GM18870 (cell line): Measurements from ENCODE around the gene ANO5.
"Not testable (repeated sequence)": the region's sequence is repeated elsewhere in the genome, so short reads cannot be mapped to it uniquely, and the experiment has no call there.

Experiments used
- ATAC-seq: cut with Tn5 transposase; IDR thresholded peaks from one replicate; pipeline ENCODE4 v1.9.1; 2021; ENCODE audit warnings: moderate library complexity; ENCODE audit not compliant: unreplicated experiment

The ANO5 gene

GRCh38 chr11:22199243-22199642, 6.4 kb downstream of the ANO5 start:
- ATAC-seq = no peak

GRCh38 chr11:22203281-22203680, 10.4 kb downstream of the ANO5 start:
- ATAC-seq = peak; percentile 84

GRCh38 chr11:22207162-22207561, 14.3 kb downstream of the ANO5 start:
- ATAC-seq = no peak

- ATAC-seq = no peak
Measured at GRCh38 chr11:22208151-22208858, 15.4 kb downstream of the ANO5 start.

GRCh38 chr11:22216940-22217339, 24.1 kb downstream of the ANO5 start:
- ATAC-seq = no peak

- no peak for ATAC-seq
Measured at GRCh38 chr11:22221143-22221542, 28.3 kb downstream of the ANO5 start.

GRCh38 chr11:22225190-22225589, 32.3 kb downstream of the ANO5 start:
- no peak for ATAC-seq

- no peak for ATAC-seq
Measured at GRCh38 chr11:22234743-22235142, 41.9 kb downstream of the ANO5 start.

GRCh38 chr11:22244986-22245592, 52.2 kb downstream of the ANO5 start:
- peak; percentile 99 for ATAC-seq

- no peak for ATAC-seq
Measured at GRCh38 chr11:22246992-22247391, 54.1 kb downstream of the ANO5 start.

- no peak for ATAC-seq
Measured at GRCh38 chr11:22249871-22250270, 57.0 kb downstream of the ANO5 start.

- ATAC-seq = no peak
Measured at GRCh38 chr11:22256876-22257275, 64.0 kb downstream of the ANO5 start.

GRCh38 chr11:22263613-22264012, 70.7 kb downstream of the ANO5 start:
- ATAC-seq = no peak

GRCh38 chr11:22268983-22269624, 76.2 kb downstream of the ANO5 start:
- not testable (repeated sequence) for ATAC-seq

GRCh38 chr11:22273781-22274180, 80.9 kb downstream of the ANO5 start:
- ATAC-seq = no peak

GRCh38 chr11:22275600-22275999, 82.7 kb downstream of the ANO5 start:
- ATAC-seq = no peak

GRCh38 chr11:22276535-22276934, 83.7 kb downstream of the ANO5 start:
- ATAC-seq = no peak

- not testable (repeated sequence) for ATAC-seq
Measured at GRCh38 chr11:22284991-22285390, 92.1 kb downstream of the ANO5 start.

GRCh38 chr11:22302368-22302767, 109.5 kb downstream of the ANO5 start:
- no peak for ATAC-seq

GRCh38 chr11:22304337-22304961, 111.6 kb downstream of the ANO5 start:
- ATAC-seq = no peak

GRCh38 chr11:22317656-22318055, 124.8 kb downstream of the ANO5 start:
- ATAC-seq = no peak

GRCh38 chr11:22331771-22332170, 138.9 kb downstream of the ANO5 start:
- ATAC-seq = no peak
